ENCODE data around the gene VHLL. TPM values are rescaled to one million over a fixed set of nuclear protein-coding genes. Genes with fewer than 3 reads are reported as not detected.
A peak's percentile ranks its signal among the peaks of the same experiment; 100 is the strongest.

Gene VHLL
- total RNA-seq, 1 donor, result not detected

- DNase-seq (ENCODE audit: low read depth), result peak; percentile 26
- no peak overlapping the region for H3K4me3 ChIP-seq (ENCODE audit: low read depth, low read length)
- no peak for TF ChIP-seq CTCF (IDR thresholded peaks at IDR 0.05; ENCODE audit: insufficient read depth, low read depth, low read length)
Measured at GRCh38 chr1:156310962-156311361, 11.9 kb upstream of the VHLL start.

- TF ChIP-seq CTCF (IDR thresholded peaks at IDR 0.05; ENCODE audit: insufficient read depth, low read depth, low read length), result no peak
- no peak overlapping the region for H3K4me3 ChIP-seq (ENCODE audit: low read depth, low read length)
- peak; percentile 74 for DNase-seq (ENCODE audit: low read depth)
Measured at GRCh38 chr1:156308078-156308477, 9.0 kb upstream of the VHLL start.

- no peak overlapping the region for H3K4me3 ChIP-seq (ENCODE audit: low read depth, low read length)
- DNase-seq (ENCODE audit: low read depth), result no peak
- no peak for TF ChIP-seq CTCF (IDR thresholded peaks at IDR 0.05; ENCODE audit: insufficient read depth, low read depth, low read length)
Measured at GRCh38 chr1:156305215-156305614, 6.1 kb upstream of the VHLL start.

- TF ChIP-seq CTCF (IDR thresholded peaks at IDR 0.05; ENCODE audit: insufficient read depth, low read depth, low read length), result no peak
- no peak for DNase-seq (ENCODE audit: low read depth)
- H3K4me3 ChIP-seq (ENCODE audit: low read depth, low read length), result no peak overlapping the region
Measured at GRCh38 chr1:156303241-156303640, 4.1 kb upstream of the VHLL start.

GRCh38 chr1:156295391-156295947 is 3.6 kb downstream of the VHLL start, which contains the start of gene GLMP:
Gene GLMP (minus strand): TSS chr1:156295679. CDS start chr1:156295645, 34 bp downstream.
- H3K4me3 ChIP-seq (ENCODE audit: low read depth, low read length), result peak within 1 kb of the TSS; percentile 97
- peak; percentile 67 for DNase-seq (ENCODE audit: low read depth)
- TF ChIP-seq CTCF (IDR thresholded peaks at IDR 0.05; ENCODE audit: insufficient read depth, low read depth, low read length), result no peak

GRCh38 chr1:156293895-156294294 is 5.2 kb downstream of the VHLL start:
- no peak for TF ChIP-seq CTCF (IDR thresholded peaks at IDR 0.05; ENCODE audit: insufficient read depth, low read depth, low read length)
- H3K4me3 ChIP-seq (ENCODE audit: low read depth, low read length), result no peak overlapping the region
- no peak for DNase-seq (ENCODE audit: low read depth)

- no peak overlapping the region for H3K4me3 ChIP-seq (ENCODE audit: low read depth, low read length)
- DNase-seq (ENCODE audit: low read depth), result no peak
- TF ChIP-seq CTCF (IDR thresholded peaks at IDR 0.05; ENCODE audit: insufficient read depth, low read depth, low read length), result no peak
Measured at GRCh38 chr1:156293098-156293434, 6.0 kb downstream of the VHLL start.
